IMR-90 (cell line): Measurements from ENCODE around the gene SLC2A2. TPM values are rescaled to one million over a fixed set of nuclear protein-coding genes. Genes with fewer than 3 reads are reported as not detected.
"Not testable (repeated sequence)": the region's sequence is repeated elsewhere in the genome, so short reads cannot be mapped to it uniquely, and the experiment has no call there.

Source experiments
- ATAC-seq: fragments of 200-7000 bp; cut with Tn5 transposase; 2 replicates; pipeline ENCODE4 v1.9.1; 2020; ENCODE audit warnings: low read depth, mild to moderate bottlenecking, moderate library complexity
- BruUV-seq: library from RNA; stranded (reverse); fragments of 400-500 nt; replicated peaks from 2 replicates; lab custom pipeline; 2021; lab: Mats Ljungman, UMichigan
- CTCF ChIA-PET: fragments of 300-600 bp; formaldehyde crosslinking; extraction: SDS; loops from one replicate; lab custom pipeline; 2021; ENCODE audit warnings: antibody characterized with exemption; lab: Yijun Ruan, JAX
- POLR2A ChIA-PET: fragments of 300-600 bp; sonication (Branson Sonifier 250); formaldehyde crosslinking; loops from one replicate; lab custom pipeline; 2022; ENCODE audit warnings: antibody characterized with exemption; ENCODE audit not compliant: unreplicated experiment; lab: Charles Lee
- DNase-seq: peaks from one replicate; pipeline ENCODE4 v3.0.0; 2013
- H2AFZ ChIP-seq: replicated peaks from 2 replicates; pipeline ENCODE3; 2013; ENCODE audit warnings: low read length, mild to moderate bottlenecking; ENCODE audit not compliant: poor library complexity
- H2AK5ac ChIP-seq: 2 replicates; pipeline ENCODE4 v1.6.1; 2013; ENCODE audit warnings: low read depth, low read length, inconsistent platforms
- H2AK9ac ChIP-seq: replicated peaks from 2 replicates; pipeline ENCODE3; 2013; ENCODE audit warnings: mild to moderate bottlenecking, low read depth, low read length, moderate library complexity; ENCODE audit not compliant: poor library complexity
- H2BK120ac ChIP-seq: 2 replicates; pipeline ENCODE4 v1.6.1; 2013; ENCODE audit warnings: low read depth, low read length, inconsistent platforms
- H2BK15ac ChIP-seq: 3 replicates; pipeline ENCODE4 v1.6.1; 2013; ENCODE audit warnings: low read depth, low read length, inconsistent platforms
- H2BK20ac ChIP-seq: 2 replicates; pipeline ENCODE4 v1.6.1; 2013; ENCODE audit warnings: low read depth, mild to moderate bottlenecking, inconsistent platforms, low read length, moderate library complexity
- H2BK5ac ChIP-seq: 2 replicates; pipeline ENCODE4 v1.6.1; 2013; ENCODE audit warnings: mild to moderate bottlenecking, low read depth, low read length, inconsistent platforms; ENCODE audit not compliant: poor library complexity, severe bottlenecking
- H3K14ac ChIP-seq: replicated peaks from 2 replicates; pipeline ENCODE4 v1.6.1; 2013; ENCODE audit warnings: low read depth, low read length, inconsistent platforms
- H3K18ac ChIP-seq: 2 replicates; pipeline ENCODE4 v1.6.1; 2013; ENCODE audit warnings: low read depth, low read length, control low read depth
- H3K23ac ChIP-seq: 2 replicates; pipeline ENCODE4 v1.6.1; 2013; ENCODE audit warnings: low read depth, low read length, inconsistent platforms
- H3K27ac ChIP-seq: 2 replicates; pipeline ENCODE4 v1.5.1; 2013; ENCODE audit warnings: mild to moderate bottlenecking, control low read depth, low read length; ENCODE audit not compliant: insufficient read depth
- H3K27me3 ChIP-seq: 2 replicates; pipeline ENCODE4 v1.6.1; 2013; ENCODE audit warnings: low read length; ENCODE audit not compliant: control insufficient read depth, insufficient read depth
- H3K36me3 ChIP-seq: 2 replicates; pipeline ENCODE4 v1.6.1; 2013; ENCODE audit warnings: low read length, mixed read lengths; ENCODE audit not compliant: control insufficient read depth, insufficient read depth
- H3K4ac ChIP-seq: 2 replicates; pipeline ENCODE4 v1.6.1; 2013; ENCODE audit warnings: low read depth, low read length, inconsistent platforms
- H3K4me1 ChIP-seq: 2 replicates; pipeline ENCODE4 v1.6.1; 2013; ENCODE audit warnings: low read length, mixed read lengths; ENCODE audit not compliant: control insufficient read depth, insufficient read depth
- H3K4me2 ChIP-seq: 2 replicates; pipeline ENCODE4 v1.6.1; 2013; ENCODE audit warnings: low read depth, mild to moderate bottlenecking, control low read depth, low read length, moderate library complexity
- H3K4me3 ChIP-seq: 2 replicates; pipeline ENCODE4 v1.5.1; 2013; ENCODE audit warnings: low read depth, mild to moderate bottlenecking, control low read depth, low read length, moderate library complexity; ENCODE audit not compliant: insufficient read depth
- H3K56ac ChIP-seq: 2 replicates; pipeline ENCODE4 v1.6.1; 2013; ENCODE audit warnings: low read length, inconsistent platforms; ENCODE audit not compliant: insufficient read depth; ENCODE audit errors: extremely low read depth
- H3K79me1 ChIP-seq, 2 experiments: 2 replicates each; pipeline ENCODE4 v1.6.1; 2013; ENCODE audit warnings: low read length in 2 of 2, inconsistent platforms in 1 of 2, low read depth in 1 of 2
- H3K9ac ChIP-seq: 2 replicates; pipeline ENCODE4 v1.6.1; 2013; ENCODE audit warnings: low read depth, low read length, control low read depth
- H3K9me1 ChIP-seq: 2 replicates; pipeline ENCODE4 v1.6.1; 2013; ENCODE audit warnings: low read length, inconsistent platforms; ENCODE audit not compliant: insufficient read depth
- H3K9me3 ChIP-seq: 2 replicates; pipeline ENCODE4 v1.6.1; 2013; ENCODE audit warnings: low read length; ENCODE audit not compliant: control insufficient read depth, insufficient read depth
- H4K20me1 ChIP-seq: 2 replicates; pipeline ENCODE4 v1.6.1; 2013; ENCODE audit warnings: low read length, inconsistent platforms; ENCODE audit not compliant: insufficient read depth
- H4K5ac ChIP-seq: 2 replicates; pipeline ENCODE4 v1.6.1; 2013; ENCODE audit warnings: mild to moderate bottlenecking, low read depth, low read length, control low read depth
- H4K8ac ChIP-seq, 2 experiments: 2 replicates each; pipeline ENCODE4 v1.6.1; 2013; ENCODE audit warnings: low read depth in 2 of 2, low read length in 2 of 2, control low read depth in 1 of 2, inconsistent platforms in 1 of 2
- H4K91ac ChIP-seq: 2 replicates; pipeline ENCODE4 v1.6.1; 2013; ENCODE audit warnings: low read depth, low read length, inconsistent platforms; ENCODE audit not compliant: insufficient read depth
- dilution Hi-C: fragments of 300-500 bp; cut with HindIII; formaldehyde crosslinking; loops from one replicate; pipeline ENCODE4 v1.14.3; 2018; ENCODE audit warnings: low sequenced_read_pairs; ENCODE audit not compliant: unreplicated experiment
- in situ Hi-C: fragments of 300-500 bp; cut with MboI; formaldehyde crosslinking; loops from 3 replicates; pipeline ENCODE4 v1.14.3; 2019; ENCODE audit warnings: low sequenced_read_pairs, inconsistent platforms, mixed read lengths
- intact Hi-C: fragments of 100-400 bp; cut with micrococcal nuclease; formaldehyde crosslinking; loops from 2 replicates; pipeline ENCODE4 v1.10.0; 2022
- polyA plus RNA-seq, 3 experiments: library from polyadenylated mRNA; depleted of rRNA; stranded (reverse); fragments of >200 nt; gene quantifications; 2 replicates each; pipeline ENCODE4 v1.2.3, GENCODE V29; 2012; ENCODE audit warnings: low replicate concordance in 1 of 3
- total RNA-seq: library from RNA; depleted of rRNA; stranded (reverse); fragments of >200 nt; gene quantifications from 2 replicates; pipeline ENCODE4 v1.2.3, GENCODE V29; 2012

Gene SLC2A2
- total and polyA plus RNA-seq, 2 of the 4 experiments (the other 2 are of a cell fraction), result not detected

- H4K91ac ChIP-seq, DNase-seq, H4K20me1 ChIP-seq, H3K18ac ChIP-seq, H2AFZ ChIP-seq, dilution Hi-C loops, H3K23ac ChIP-seq, H4K5ac ChIP-seq, H3K4ac ChIP-seq, H2BK5ac ChIP-seq, POLR2A ChIA-PET, H4K8ac ChIP-seq, H3K27ac ChIP-seq, H2AK5ac ChIP-seq, H3K56ac ChIP-seq, CTCF ChIA-PET, H2BK120ac ChIP-seq, H3K4me1 ChIP-seq, BruUV-seq, H3K4me2 ChIP-seq, intact Hi-C loops, H2AK9ac ChIP-seq, H3K36me3 ChIP-seq, H3K4me3 ChIP-seq, H3K27me3 ChIP-seq, H2BK20ac ChIP-seq, H3K9me1 ChIP-seq, H3K14ac ChIP-seq, H3K79me1 ChIP-seq, H2BK15ac ChIP-seq, H3K9me3 ChIP-seq, H3K9ac ChIP-seq, ATAC-seq: not testable (repeated sequence)
- in situ Hi-C loops, result loop anchor here (25.0 kb wide), 1 partner anchor 789 kb away; no protein-coding TSS in a partner anchor
These were observed 53.6 kb downstream of the SLC2A2 start for GRCh38 chr3:170972917-170973316.
